Liver (tissue), 9 donors: ENCODE measurements around the gene ZNF618. TPM values are rescaled to one million over a fixed set of nuclear protein-coding genes. Genes with fewer than 3 reads are reported as not detected.

Experiments used
- DNase-seq: peaks from one replicate; pipeline ENCODE4 v3.0.0-alpha.2; 2017; ENCODE audit warnings: low spot score
- H3K27ac ChIP-seq, 2 donors: one replicate each; pipeline ENCODE4 v1.7.0; 2013; ENCODE audit warnings: inconsistent platforms in 2 of 2, low read length in 2 of 2, control low read depth in 1 of 2, low read depth in 1 of 2, mild to moderate bottlenecking in 1 of 2
- H3K27me3 ChIP-seq, 4 donors: one replicate each; pipeline versions ENCODE4 v1.6.1 to v1.7.0; 2013; ENCODE audit warnings: low read length in 3 of 4, inconsistent platforms in 1 of 4, mild to moderate bottlenecking in 1 of 4, moderate library complexity in 1 of 4; ENCODE audit not compliant: control insufficient read depth in 4 of 4, insufficient read depth in 4 of 4
- H3K36me3 ChIP-seq, 4 donors: one replicate each; pipeline versions ENCODE4 v1.6.1 to v1.7.0; 2013; ENCODE audit warnings: low read length in 3 of 4, mild to moderate bottlenecking in 3 of 4, low read depth in 1 of 4, moderate library complexity in 1 of 4; ENCODE audit not compliant: control insufficient read depth in 4 of 4, insufficient read depth in 3 of 4
- H3K4me1 ChIP-seq, 4 donors: one replicate each; pipeline versions ENCODE4 v1.6.1 to v1.7.0; 2013; ENCODE audit warnings: low read length in 3 of 4, mild to moderate bottlenecking in 3 of 4, moderate library complexity in 1 of 4; ENCODE audit not compliant: control insufficient read depth in 4 of 4, insufficient read depth in 4 of 4
- H3K4me3 ChIP-seq, 3 donors: one replicate each; pipeline versions ENCODE4 v1.6.1 to v1.7.0; 2013; ENCODE audit warnings: low read length in 3 of 3, control low read depth in 1 of 3, low read depth in 1 of 3, mild to moderate bottlenecking in 1 of 3
- H3K9ac ChIP-seq, 2 donors: one replicate each; pipeline ENCODE4 v1.7.0; 2013; ENCODE audit warnings: low read length in 2 of 2, mild to moderate bottlenecking in 2 of 2, moderate library complexity in 2 of 2, control low read depth in 1 of 2, low read depth in 1 of 2
- H3K9me3 ChIP-seq, 4 donors: one replicate each; pipeline versions ENCODE4 v1.6.1 to v1.7.0; 2013; ENCODE audit warnings: low read length in 3 of 4; ENCODE audit not compliant: control insufficient read depth in 4 of 4
- EGR1 ChIP-seq, 2 donors: IDR thresholded peaks; 2 replicates each; pipeline ENCODE4 v1.6.1; 2016 to 2018; ENCODE audit warnings: antibody characterized with exemption in 2 of 2, low read depth in 2 of 2
- FOXA1 ChIP-seq: IDR thresholded peaks from 2 replicates; pipeline ENCODE4 v1.6.1; 2016; ENCODE audit warnings: antibody characterized with exemption
- FOXA2 ChIP-seq: IDR thresholded peaks from 2 replicates; pipeline ENCODE4 v1.6.1; 2016; ENCODE audit warnings: antibody characterized with exemption
- GABPA ChIP-seq, 2 donors: IDR thresholded peaks in 1 of 2; conservative IDR thresholded peaks in 1 of 2; 2 replicates each; pipeline ENCODE4 v1.6.1; 2016; ENCODE audit warnings: antibody characterized with exemption in 2 of 2, mild to moderate bottlenecking in 1 of 2, moderate library complexity in 1 of 2
- HNF4A ChIP-seq, 2 donors: conservative IDR thresholded peaks; 2 replicates each; pipeline ENCODE4 v1.6.1; 2016; ENCODE audit warnings: antibody characterized with exemption in 2 of 2, mild to moderate bottlenecking in 2 of 2
- HNF4G ChIP-seq: IDR thresholded peaks from 2 replicates; pipeline ENCODE4 v1.6.1; 2016; ENCODE audit warnings: antibody characterized with exemption
- JUND ChIP-seq, 2 donors: IDR thresholded peaks; 2 replicates each; pipeline ENCODE4 v1.6.1; 2016; ENCODE audit warnings: antibody characterized with exemption in 2 of 2
- MAX ChIP-seq: IDR thresholded peaks from 2 replicates; pipeline ENCODE4 v1.6.1; 2016; ENCODE audit warnings: antibody characterized with exemption
- RAD21 ChIP-seq, 2 donors: IDR thresholded peaks; 2 replicates each; pipeline ENCODE4 v1.6.1; 2016; ENCODE audit warnings: antibody characterized with exemption in 2 of 2, mild to moderate bottlenecking in 2 of 2
- REST ChIP-seq: IDR thresholded peaks from 2 replicates; pipeline ENCODE4 v1.6.1; 2016; ENCODE audit warnings: antibody characterized with exemption, mild to moderate bottlenecking
- RXRA ChIP-seq, 2 donors: IDR thresholded peaks; 2 replicates each; pipeline ENCODE4 v1.6.1; 2017 to 2018; ENCODE audit warnings: antibody characterized with exemption in 2 of 2, mild to moderate bottlenecking in 1 of 2
- SP1 ChIP-seq: IDR thresholded peaks from 2 replicates; pipeline ENCODE4 v1.6.1; 2018; ENCODE audit warnings: antibody characterized with exemption, mild to moderate bottlenecking
- TAF1 ChIP-seq: conservative IDR thresholded peaks from 2 replicates; pipeline ENCODE4 v1.6.1; 2016; ENCODE audit warnings: antibody characterized with exemption, mild to moderate bottlenecking
- YY1 ChIP-seq: IDR thresholded peaks from 2 replicates; pipeline ENCODE4 v1.6.1; 2016; ENCODE audit warnings: antibody characterized with exemption, mild to moderate bottlenecking
- WGBS: extraction: QIAGEN DNeasy Blood & Tissue Kit; methylation state at CpG from one replicate; pipeline ENCODE4 v1.1.7; 2013; 5-methylcytosine and 5-hydroxymethylcytosine counted together
- polyA plus RNA-seq, 2 donors: library from polyadenylated mRNA; stranded (reverse) in 1 of 2; unstranded in 1 of 2; fragments of 200-250 nt in 1 of 2; fragments of >200 nt in 1 of 2; fragmentation: Nextera tagmentation in 1 of 2; extraction: Ambion mirVana in 1 of 2; gene quantifications; one replicate each; pipeline versions ENCODE4 v1.2.1 to v1.2.3, GENCODE V29; 2013 to 2015
- total RNA-seq, 2 donors: library from RNA; depleted of rRNA; stranded (reverse); fragments of >200 nt; gene quantifications; one replicate each; pipeline ENCODE4 v1.2.3, GENCODE V29; 2014
- TF ChIP-seq, protein P1 (sequence below): IDR thresholded peaks from 2 replicates; pipeline ENCODE4 v1.6.1; 2016; ENCODE audit warnings: antibody characterized with exemption
- TF ChIP-seq, protein P2 (sequence below): fragments of 150-350 bp; IDR thresholded peaks from 2 replicates; pipeline ENCODE4 v1.5.1; 2017; ENCODE audit warnings: improper control_type of control experiment, low read depth, low read length; ENCODE audit not compliant: missing input control
- TF ChIP-seq, protein P3 (sequence below): IDR thresholded peaks from 2 replicates; pipeline ENCODE4 v1.6.1; 2016; ENCODE audit warnings: antibody characterized with exemption
- donor health status: healthy.
- donor health status: healthy.
- donor health status: healthy.
- donor health status: healthy.
- donor health status: healthy.

The ZNF618 gene
- total and polyA plus RNA-seq, 4 donors = 2.2 to 6.5 (median 3.7) TPM

GRCh38 chr9:113919382-113919781, 43.3 kb downstream of the ZNF618 start:
- no peak for TF ChIP-seq TAF1
- TF ChIP-seq MAX = no peak
- TF ChIP-seq REST = no peak
- TF ChIP-seq, protein P1, sequence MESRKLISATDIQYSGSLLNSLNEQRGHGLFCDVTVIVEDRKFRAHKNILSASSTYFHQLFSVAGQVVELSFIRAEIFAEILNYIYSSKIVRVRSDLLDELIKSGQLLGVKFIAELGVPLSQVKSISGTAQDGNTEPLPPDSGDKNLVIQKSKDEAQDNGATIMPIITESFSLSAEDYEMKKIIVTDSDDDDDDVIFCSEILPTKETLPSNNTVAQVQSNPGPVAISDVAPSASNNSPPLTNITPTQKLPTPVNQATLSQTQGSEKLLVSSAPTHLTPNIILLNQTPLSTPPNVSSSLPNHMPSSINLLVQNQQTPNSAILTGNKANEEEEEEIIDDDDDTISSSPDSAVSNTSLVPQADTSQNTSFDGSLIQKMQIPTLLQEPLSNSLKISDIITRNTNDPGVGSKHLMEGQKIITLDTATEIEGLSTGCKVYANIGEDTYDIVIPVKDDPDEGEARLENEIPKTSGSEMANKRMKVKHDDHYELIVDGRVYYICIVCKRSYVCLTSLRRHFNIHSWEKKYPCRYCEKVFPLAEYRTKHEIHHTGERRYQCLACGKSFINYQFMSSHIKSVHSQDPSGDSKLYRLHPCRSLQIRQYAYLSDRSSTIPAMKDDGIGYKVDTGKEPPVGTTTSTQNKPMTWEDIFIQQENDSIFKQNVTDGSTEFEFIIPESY = no peak
- TF ChIP-seq YY1 = no peak
- TF ChIP-seq, protein P2, sequence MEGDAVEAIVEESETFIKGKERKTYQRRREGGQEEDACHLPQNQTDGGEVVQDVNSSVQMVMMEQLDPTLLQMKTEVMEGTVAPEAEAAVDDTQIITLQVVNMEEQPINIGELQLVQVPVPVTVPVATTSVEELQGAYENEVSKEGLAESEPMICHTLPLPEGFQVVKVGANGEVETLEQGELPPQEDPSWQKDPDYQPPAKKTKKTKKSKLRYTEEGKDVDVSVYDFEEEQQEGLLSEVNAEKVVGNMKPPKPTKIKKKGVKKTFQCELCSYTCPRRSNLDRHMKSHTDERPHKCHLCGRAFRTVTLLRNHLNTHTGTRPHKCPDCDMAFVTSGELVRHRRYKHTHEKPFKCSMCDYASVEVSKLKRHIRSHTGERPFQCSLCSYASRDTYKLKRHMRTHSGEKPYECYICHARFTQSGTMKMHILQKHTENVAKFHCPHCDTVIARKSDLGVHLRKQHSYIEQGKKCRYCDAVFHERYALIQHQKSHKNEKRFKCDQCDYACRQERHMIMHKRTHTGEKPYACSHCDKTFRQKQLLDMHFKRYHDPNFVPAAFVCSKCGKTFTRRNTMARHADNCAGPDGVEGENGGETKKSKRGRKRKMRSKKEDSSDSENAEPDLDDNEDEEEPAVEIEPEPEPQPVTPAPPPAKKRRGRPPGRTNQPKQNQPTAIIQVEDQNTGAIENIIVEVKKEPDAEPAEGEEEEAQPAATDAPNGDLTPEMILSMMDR = no peak
- TF ChIP-seq EGR1 (IDR thresholded peaks at IDR 0.05; ENCODE audit: low read depth in 2 of 2) = no peak
- TF ChIP-seq SP1 = no peak
- no peak for TF ChIP-seq GABPA (IDR thresholded peaks at IDR 0.05 in 1 of 2, conservative IDR thresholded peaks at IDR 0.05 in 1 of 2)
- TF ChIP-seq, protein P3, sequence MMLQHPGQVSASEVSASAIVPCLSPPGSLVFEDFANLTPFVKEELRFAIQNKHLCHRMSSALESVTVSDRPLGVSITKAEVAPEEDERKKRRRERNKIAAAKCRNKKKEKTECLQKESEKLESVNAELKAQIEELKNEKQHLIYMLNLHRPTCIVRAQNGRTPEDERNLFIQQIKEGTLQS = no peak
- TF ChIP-seq RXRA (IDR thresholded peaks at IDR 0.05) = no peak
- TF ChIP-seq HNF4G = no peak
- TF ChIP-seq RAD21 (IDR thresholded peaks at IDR 0.05) = no peak
- TF ChIP-seq FOXA2 = no peak
- TF ChIP-seq JUND (IDR thresholded peaks at IDR 0.05) = no peak
- WGBS = 89% methylated on average over 9 of the region's 9 CpGs
- Histone ChIP-seq H3K27me3 (no peaks in the 10 kb centered on the region), H3K4me1 (peaks cover 0 to 6% (median 4%) of the 10 kb centered on the region in 4 donors), H3K27ac (no peak overlapping the region), H3K36me3 (peaks cover 0 to 5% (median 0%) of the 10 kb centered on the region in 4 donors), H3K9me3 (no peaks in the 10 kb centered on the region), H3K4me3 (no peak overlapping the region), H3K9ac (no peak overlapping the region)
- DNase-seq = no peak

- H3K27ac ChIP-seq = no peak overlapping the region
- TF ChIP-seq, protein P1 = no peak
- TF ChIP-seq EGR1 (IDR thresholded peaks at IDR 0.05; ENCODE audit: low read depth in 2 of 2) (no peak), GABPA (IDR thresholded peaks at IDR 0.05 in 1 of 2, conservative IDR thresholded peaks at IDR 0.05 in 1 of 2) (no peak), JUND (IDR thresholded peaks at IDR 0.05) (no peak), FOXA2 (no peak), RAD21 (IDR thresholded peaks at IDR 0.05) (no peak), REST (no peak), SP1 (peak; percentile 23), TAF1 (no peak), FOXA1 (no peak), HNF4A (conservative IDR thresholded peaks at IDR 0.05) (peak; percentile 70 to 75), YY1 (no peak)
- TF ChIP-seq, protein P3 = no peak
Observed at GRCh38 chr9:113919871-113920270, 43.8 kb downstream of the ZNF618 start.

More at GRCh38 chr9:113919871-113920270, 43.8 kb downstream of the ZNF618 start:
- H3K4me3 ChIP-seq = no peak overlapping the region
- no peak for DNase-seq
- no peak overlapping the region for H3K9ac ChIP-seq
- no peaks in the 10 kb centered on the region for H3K27me3 ChIP-seq
- peaks cover 0 to 5% (median 0%) of the 10 kb centered on the region in 4 donors for H3K36me3 ChIP-seq
- 90% methylated on average over 5 of the region's 5 CpGs for WGBS
- H3K9me3 ChIP-seq = no peaks in the 10 kb centered on the region
- peaks cover 2 to 7% (median 5%) of the 10 kb centered on the region in 4 donors for H3K4me1 ChIP-seq
